Measurements from ENCODE around the gene GRIP1.

GRIP1 gene

DNA sequence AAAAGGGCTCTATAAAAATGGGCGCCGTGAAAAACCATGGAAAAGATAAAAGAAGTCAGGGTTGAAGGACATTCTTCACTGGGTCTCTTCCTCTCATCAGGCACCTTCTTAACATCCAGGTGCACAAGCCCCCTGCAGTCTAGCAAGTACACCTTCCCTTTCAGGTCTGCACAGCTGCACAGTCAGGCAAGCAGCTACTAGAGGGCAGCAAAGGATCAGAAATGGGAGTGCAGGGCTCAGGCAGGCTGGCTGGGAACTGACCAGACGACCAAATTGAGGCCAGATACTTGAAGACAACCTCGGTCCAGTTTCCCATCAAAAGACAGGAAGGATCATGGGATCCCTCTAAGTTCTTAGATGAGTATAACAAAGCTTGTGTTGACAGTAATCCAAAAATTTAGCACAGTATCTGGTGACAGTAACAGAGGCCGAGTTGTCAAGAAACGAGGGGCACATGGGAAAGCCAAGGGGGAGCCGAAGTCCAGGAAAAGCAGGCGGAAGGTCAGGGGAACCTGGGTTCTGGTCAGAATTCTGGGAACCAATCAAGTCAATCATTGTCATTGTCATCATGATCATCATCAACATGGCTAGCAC, 10.1 kb upstream of the GRIP1 start:
- peak; percentile 61 for DNase-seq

DNA sequence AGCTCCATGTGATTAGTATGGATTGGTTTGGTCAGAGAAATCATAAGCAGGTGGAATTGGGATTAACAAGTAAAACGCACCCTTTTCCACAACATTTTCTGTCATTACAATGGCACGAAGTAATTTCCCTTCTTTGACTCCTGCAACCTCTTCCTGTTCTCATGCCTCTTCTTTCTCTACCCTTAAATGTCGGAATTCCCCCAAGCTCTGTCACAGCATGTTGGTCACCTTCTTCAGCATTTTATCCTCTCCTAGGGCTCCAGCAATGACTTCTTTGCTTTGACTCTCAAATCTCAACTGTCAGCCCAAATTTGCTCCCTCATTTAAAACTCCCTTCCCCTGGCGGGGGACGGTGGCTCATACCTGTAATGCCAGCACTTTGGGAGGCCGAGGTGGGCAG, 5.3 kb upstream of the GRIP1 start:
- no peak for DNase-seq

DNA sequence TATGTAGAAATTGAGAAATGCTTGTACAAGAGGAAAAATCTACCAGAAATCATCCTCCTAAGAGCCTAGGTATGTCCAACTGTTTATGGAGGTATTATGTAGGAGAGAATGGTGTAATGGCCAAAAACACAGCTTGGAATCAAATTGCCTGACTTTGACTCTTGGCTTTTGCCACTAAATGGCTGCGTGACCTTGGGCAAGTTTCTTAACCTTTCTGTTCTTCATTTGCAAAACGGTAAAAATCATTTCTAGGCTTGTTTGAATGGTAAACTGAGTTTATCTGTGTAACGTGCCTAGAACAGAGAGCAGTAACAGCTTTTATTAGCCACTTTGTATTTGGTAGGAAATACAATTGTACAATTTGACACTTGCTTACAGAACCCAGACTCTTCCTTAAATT, 4.9 kb upstream of the GRIP1 start:
- DNase-seq = no peak

DNA sequence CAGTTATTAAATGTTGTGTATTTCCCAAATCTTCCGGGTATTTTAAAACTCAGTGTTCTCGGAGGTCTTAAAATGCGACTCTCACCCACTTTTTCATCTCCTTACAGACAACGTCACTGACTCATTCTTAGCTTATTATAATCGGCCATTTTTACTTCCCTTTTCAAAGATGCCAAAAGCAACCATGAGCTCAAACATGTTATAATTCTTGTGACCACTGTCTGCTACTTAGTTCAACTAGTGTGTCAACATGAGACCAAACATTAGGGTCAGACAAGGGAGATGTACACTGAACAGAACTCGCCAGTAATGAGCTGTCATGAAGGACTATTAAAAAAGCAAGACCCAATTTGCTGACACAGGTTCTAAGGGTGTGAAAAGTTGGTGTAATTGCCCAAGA, 4.2 kb upstream of the GRIP1 start:
- no peak for DNase-seq

- DNase-seq = no peak
Observed at GRCh38 chr12:66679461-66680084, 697 bp upstream of the GRIP1 start.

DNA sequence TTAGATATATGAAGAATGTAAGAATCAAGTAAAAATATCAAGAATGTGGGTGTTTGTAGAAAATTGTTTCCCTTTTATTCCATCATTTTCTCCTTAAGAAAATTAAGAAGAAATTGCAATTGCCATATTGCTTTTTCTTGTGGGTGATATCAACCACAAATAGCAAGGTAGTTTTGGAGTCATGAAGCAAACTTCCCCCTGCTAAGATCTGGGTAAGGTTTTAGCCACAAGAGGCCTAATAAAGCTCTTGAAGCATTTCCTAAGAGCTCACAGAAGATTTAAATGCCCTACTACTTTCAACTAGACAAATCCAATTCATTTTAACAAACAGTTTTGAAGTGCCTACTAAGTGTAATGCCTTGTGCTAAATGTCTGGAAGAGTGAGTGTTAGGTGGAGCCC, 2.6 kb downstream of the GRIP1 start:
- DNase-seq = no peak

- DNase-seq = no peak
Observed at GRCh38 chr12:66674495-66675122, 4.3 kb downstream of the GRIP1 start.

DNA sequence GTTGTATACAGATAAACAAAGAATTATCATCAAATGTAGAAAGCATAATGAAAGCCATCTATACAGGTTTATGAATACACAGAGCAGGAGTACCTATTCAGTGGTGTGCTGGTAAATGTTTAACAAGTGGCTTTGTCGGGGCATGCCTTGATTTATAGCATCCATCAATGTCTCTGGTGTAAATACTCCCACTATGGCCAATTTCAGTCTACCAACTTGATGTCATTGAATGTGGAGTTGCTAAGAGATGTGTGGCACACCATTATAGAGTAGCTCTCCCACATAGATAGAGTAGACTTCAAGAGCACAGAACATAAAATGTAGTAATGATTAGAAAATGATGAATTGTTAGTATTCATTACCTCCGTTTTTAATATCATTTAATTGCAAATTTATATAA, 9.3 kb downstream of the GRIP1 start:
- DNase-seq = no peak

- DNase-seq = no peak
Observed at GRCh38 chr12:66668311-66668710, 10.6 kb downstream of the GRIP1 start.

DNA sequence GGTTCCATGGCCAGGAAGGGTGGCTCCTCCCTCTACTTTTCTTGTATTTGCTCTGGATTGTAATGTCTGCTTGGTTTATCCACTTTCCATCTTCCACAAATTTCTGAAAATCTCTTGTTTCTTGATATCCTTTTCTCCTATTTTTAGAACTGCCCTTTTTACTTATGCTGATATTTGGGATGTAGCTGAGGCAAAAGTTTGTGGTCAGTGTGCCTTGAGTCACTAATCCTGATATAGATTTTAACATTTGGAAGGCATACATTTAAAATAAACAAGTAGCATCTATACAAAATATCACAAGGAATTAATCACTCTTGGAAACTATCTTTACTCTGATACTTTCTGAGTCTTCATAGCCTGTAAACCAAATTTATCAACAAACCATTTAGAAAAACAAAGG, 11.0 kb downstream of the GRIP1 start:
- no peak for DNase-seq

DNA sequence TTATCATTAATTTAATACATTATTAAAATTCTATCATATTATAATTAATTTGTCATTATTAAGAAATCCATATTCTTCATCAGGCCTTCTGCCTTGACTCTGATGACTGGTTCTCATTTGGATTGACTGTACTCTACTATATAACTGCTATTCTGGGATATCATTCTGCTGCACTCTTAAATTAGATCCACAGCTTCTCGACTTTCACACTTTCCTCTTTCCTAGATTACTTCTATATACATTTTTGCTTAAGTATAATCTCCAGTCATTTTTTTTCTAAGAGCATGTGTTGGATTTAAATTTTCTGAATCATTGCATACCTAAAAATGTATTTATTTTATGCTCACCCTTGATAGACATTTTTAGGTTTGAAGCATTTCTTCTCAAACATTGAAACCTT, 12.4 kb downstream of the GRIP1 start:
- no peak for DNase-seq

- DNase-seq = no peak
Observed at GRCh38 chr12:66665435-66665985, 13.4 kb downstream of the GRIP1 start.

GRCh38 chr12:66664076-66664475, 14.8 kb downstream of the GRIP1 start:
- DNase-seq = no peak

DNA sequence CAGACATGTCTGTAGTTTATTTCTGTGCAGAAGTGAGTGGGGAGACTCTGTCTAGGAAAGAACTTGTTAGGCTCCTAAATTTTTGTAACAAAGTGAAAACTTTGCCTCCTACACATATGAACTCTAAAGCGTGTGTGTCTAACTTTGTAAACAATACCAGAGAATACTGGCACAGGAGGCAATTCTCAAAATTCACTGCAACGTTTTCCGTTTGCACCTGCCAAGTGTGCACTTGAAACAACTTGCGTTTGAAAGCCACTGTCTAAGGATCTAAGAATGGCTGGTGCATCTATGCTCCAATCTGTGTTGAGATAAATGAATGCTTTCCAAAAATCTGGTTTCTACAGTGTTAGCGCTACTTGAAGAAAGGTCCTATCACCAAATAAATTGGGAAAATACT, 15.3 kb downstream of the GRIP1 start:
- no peak for DNase-seq

DNA sequence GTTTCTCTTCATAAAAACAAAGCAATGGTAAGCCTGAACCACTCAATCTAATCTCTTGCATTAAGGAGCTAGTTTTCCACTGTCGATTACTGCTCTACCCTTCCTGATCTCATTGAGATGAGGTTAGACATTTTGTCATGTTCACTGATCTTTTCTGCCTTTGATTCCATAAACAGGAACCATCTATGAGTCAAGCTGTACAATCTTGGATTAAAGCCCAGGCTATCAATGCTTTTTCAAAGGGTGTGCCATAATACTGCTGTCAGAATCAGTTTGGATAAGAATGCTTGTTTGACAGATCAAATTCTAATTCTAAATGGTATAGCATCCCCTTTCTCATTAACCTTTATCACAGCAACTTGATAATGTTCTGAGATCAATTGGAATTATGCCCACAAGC, 16.1 kb downstream of the GRIP1 start:
- DNase-seq = no peak

DNA sequence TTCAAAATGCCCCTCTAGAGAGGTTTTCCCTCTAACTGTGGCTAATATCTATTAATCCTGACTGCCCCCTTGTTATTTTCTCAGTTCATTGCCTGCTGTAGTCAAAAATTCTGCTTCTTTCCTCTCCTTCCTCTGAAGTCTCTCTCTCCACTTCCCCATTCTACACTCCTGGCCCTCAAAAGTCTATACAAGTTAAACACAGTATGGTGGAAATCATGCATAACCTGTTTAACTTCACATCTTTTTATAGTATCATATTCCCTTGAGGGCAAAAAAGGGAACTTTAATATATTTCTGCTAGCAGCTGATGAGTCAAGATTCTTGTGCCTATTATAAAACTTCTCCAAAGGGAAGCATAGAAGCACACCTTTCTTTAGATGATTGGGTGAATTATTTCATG, 16.7 kb downstream of the GRIP1 start:
- DNase-seq = no peak

DNA sequence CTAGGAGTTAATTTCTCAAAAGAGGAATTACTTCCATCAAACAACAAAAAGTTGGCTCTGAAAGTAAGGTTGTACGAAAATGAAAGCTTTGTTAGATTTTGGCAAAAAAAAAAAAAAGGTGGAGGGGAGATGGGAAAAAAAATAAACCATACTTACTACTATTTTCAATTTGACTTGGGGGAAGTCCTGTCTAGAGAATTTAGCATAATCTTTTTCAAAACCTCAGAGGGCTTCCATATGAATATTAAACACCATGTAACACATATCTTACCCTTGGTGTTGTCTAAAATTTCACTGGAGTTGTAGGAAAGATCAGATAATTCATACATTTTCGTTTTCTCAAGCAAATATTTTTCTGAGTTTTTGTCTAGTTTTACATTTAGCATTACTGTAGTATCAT, 17.5 kb downstream of the GRIP1 start:
- DNase-seq = no peak

GRCh38 chr12:66653796-66654195, 25.1 kb downstream of the GRIP1 start:
- no peak for DNase-seq

GRCh38 chr12:66648033-66648735, 30.7 kb downstream of the GRIP1 start:
- DNase-seq = no peak

- DNase-seq = no peak
Observed at GRCh38 chr12:66647034-66647691, 31.7 kb downstream of the GRIP1 start.

GRCh38 chr12:66644151-66644550, 34.7 kb downstream of the GRIP1 start:
- DNase-seq = no peak

- no peak for DNase-seq
Observed at GRCh38 chr12:66640691-66641460, 38.0 kb downstream of the GRIP1 start.

GRCh38 chr12:66638666-66639065, 40.2 kb downstream of the GRIP1 start:
- DNase-seq = no peak

Measured in OCI-M1 (cell line).